Measurements from ENCODE around the gene CAMSAP2.

DNA sequence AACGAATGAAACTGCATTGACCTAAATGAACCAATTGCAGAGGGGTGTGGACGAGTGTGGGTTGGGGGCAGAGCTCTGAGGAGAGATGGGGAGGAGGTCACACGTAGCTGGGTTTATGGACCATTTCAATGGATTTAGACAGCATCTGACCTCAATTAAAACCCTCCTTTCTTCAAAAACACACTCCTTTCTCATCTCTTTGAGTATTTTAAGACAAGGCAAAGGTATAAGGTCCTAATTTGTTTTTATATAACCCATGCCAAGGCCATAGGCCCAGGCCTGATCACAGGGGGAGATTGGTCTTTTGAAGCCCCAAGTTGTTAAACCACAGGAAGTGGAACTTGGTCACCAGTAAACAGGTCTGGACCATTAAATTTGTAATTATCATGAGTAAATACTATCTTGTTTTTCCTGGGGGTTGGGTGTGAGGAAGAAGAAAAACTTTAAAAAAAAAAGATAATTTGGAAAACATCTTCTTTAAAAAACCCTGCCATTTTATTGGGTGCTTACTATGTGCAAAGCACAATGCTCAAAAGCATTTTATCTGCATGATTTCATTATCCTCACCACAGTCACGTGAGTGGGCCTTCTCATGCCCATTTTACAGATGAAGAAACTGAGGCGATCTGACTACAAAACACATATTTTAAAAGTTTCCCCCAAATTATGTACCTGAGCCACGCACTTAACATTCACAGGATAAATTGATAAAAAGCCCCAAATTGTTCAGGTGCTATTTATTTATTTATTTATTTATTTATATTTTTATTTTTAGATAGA is 147.1 kb downstream of the CAMSAP2 start:
- TF ChIP-seq, protein P1, sequence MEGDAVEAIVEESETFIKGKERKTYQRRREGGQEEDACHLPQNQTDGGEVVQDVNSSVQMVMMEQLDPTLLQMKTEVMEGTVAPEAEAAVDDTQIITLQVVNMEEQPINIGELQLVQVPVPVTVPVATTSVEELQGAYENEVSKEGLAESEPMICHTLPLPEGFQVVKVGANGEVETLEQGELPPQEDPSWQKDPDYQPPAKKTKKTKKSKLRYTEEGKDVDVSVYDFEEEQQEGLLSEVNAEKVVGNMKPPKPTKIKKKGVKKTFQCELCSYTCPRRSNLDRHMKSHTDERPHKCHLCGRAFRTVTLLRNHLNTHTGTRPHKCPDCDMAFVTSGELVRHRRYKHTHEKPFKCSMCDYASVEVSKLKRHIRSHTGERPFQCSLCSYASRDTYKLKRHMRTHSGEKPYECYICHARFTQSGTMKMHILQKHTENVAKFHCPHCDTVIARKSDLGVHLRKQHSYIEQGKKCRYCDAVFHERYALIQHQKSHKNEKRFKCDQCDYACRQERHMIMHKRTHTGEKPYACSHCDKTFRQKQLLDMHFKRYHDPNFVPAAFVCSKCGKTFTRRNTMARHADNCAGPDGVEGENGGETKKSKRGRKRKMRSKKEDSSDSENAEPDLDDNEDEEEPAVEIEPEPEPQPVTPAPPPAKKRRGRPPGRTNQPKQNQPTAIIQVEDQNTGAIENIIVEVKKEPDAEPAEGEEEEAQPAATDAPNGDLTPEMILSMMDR (conservative IDR thresholded peaks at IDR 0.05; ENCODE audit: low read depth, low read length): no peak
- no peak for TF ChIP-seq EZH2 (IDR thresholded peaks at IDR 0.05; ENCODE audit: low read length, unreplicated experiment)
